GM12892 (cell line): ENCODE results near the gene IAPP.

Source experiments
- POLR2A ChIP-seq: IDR thresholded peaks from 2 replicates; pipeline ENCODE4 v1.6.1; 2011; ENCODE audit warnings: low read depth, low read length, control low read depth
- POLR2AphosphoS5 ChIP-seq: IDR thresholded peaks from 2 replicates; pipeline ENCODE4 v1.6.1; 2011; ENCODE audit warnings: low read depth, low read length, control low read depth
- TAF1 ChIP-seq: IDR thresholded peaks from 2 replicates; pipeline ENCODE4 v1.6.1; 2011; ENCODE audit warnings: low read depth, mild to moderate bottlenecking, control low read depth, low read length, borderline replicate concordance

- TF ChIP-seq POLR2AphosphoS5: no peak
- TF ChIP-seq TAF1: no peak
- TF ChIP-seq POLR2A: no peak
These were observed 1.8 kb upstream of the IAPP start for GRCh38 chr12:21370845-21371449.
